GM23338 (cell line): Measurements from ENCODE around the gene COL21A1.

Experiments used
- EZH2 ChIP-seq: fragments of 200-600 bp; sonication (generic); IDR thresholded peaks from one replicate; pipeline ENCODE4 v1.8.0; 2017; ENCODE audit warnings: antibody characterized with exemption, mild to moderate bottlenecking, low read depth; ENCODE audit not compliant: unreplicated experiment
- EZH2phosphoT487 ChIP-seq: fragments of 200-600 bp; sonication (generic); IDR thresholded peaks from one replicate; pipeline ENCODE4 v1.8.1; 2018; ENCODE audit warnings: antibody characterized with exemption; ENCODE audit not compliant: unreplicated experiment
- JUNB ChIP-seq: IDR thresholded peaks from one replicate; pipeline ENCODE4 v1.6.1; 2016; ENCODE audit warnings: antibody characterized with exemption; ENCODE audit not compliant: unreplicated experiment
- POLR2AphosphoS5 ChIP-seq: IDR thresholded peaks from 2 replicates; pipeline ENCODE4 v1.6.1; 2016; ENCODE audit warnings: antibody characterized with exemption, low read depth
- ZNF331 ChIP-seq: fragments of 250-450 bp; sonication (Bioruptor Pico); IDR thresholded peaks from 2 replicates; pipeline ENCODE4 v1.5.0; 2020; ENCODE audit warnings: low read depth, mild to moderate bottlenecking, moderate library complexity
- TF ChIP-seq, protein P1 (sequence below), 2 experiments: fragments of 200-600 bp in 1 of 2; sonication (generic) in 1 of 2; conservative IDR thresholded peaks; 2 replicates each; pipeline versions ENCODE4 v1.5.1 to v1.6.1; 2016 to 2017; ENCODE audit warnings: antibody characterized with exemption in 2 of 2, low read depth in 2 of 2, mild to moderate bottlenecking in 2 of 2, moderate library complexity in 1 of 2
- TF ChIP-seq, protein P2 (sequence below): IDR thresholded peaks from one replicate; pipeline ENCODE4 v1.6.1; 2018; ENCODE audit warnings: antibody characterized with exemption; ENCODE audit not compliant: unreplicated experiment

DNA sequence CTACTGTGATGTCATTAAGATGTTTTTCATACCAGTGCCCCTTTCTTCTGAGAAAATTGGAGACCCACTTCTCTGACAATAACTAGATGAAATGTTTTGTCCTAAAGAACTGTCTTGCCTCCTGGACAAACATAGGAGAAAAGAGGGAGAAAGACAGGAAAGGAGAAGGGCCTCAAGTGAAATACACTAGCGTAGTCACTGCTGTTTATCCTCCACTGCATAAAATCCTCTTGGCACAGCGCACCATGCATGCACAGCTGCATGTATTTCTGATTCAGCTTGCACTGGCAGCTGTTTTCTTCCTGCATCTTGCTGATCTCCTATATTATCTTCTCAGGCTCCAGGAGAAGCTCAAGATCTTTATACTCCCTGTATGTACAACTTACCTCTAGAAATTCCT, 214.0 kb downstream of the COL21A1 start:
- TF ChIP-seq, protein P1, sequence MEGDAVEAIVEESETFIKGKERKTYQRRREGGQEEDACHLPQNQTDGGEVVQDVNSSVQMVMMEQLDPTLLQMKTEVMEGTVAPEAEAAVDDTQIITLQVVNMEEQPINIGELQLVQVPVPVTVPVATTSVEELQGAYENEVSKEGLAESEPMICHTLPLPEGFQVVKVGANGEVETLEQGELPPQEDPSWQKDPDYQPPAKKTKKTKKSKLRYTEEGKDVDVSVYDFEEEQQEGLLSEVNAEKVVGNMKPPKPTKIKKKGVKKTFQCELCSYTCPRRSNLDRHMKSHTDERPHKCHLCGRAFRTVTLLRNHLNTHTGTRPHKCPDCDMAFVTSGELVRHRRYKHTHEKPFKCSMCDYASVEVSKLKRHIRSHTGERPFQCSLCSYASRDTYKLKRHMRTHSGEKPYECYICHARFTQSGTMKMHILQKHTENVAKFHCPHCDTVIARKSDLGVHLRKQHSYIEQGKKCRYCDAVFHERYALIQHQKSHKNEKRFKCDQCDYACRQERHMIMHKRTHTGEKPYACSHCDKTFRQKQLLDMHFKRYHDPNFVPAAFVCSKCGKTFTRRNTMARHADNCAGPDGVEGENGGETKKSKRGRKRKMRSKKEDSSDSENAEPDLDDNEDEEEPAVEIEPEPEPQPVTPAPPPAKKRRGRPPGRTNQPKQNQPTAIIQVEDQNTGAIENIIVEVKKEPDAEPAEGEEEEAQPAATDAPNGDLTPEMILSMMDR (conservative IDR thresholded peaks at IDR 0.05; ENCODE audit: low read depth in 2 of 2) = no peak
- TF ChIP-seq EZH2phosphoT487 = no peak
- TF ChIP-seq EZH2 = no peak
- no peak for TF ChIP-seq POLR2AphosphoS5
- TF ChIP-seq, protein P2, sequence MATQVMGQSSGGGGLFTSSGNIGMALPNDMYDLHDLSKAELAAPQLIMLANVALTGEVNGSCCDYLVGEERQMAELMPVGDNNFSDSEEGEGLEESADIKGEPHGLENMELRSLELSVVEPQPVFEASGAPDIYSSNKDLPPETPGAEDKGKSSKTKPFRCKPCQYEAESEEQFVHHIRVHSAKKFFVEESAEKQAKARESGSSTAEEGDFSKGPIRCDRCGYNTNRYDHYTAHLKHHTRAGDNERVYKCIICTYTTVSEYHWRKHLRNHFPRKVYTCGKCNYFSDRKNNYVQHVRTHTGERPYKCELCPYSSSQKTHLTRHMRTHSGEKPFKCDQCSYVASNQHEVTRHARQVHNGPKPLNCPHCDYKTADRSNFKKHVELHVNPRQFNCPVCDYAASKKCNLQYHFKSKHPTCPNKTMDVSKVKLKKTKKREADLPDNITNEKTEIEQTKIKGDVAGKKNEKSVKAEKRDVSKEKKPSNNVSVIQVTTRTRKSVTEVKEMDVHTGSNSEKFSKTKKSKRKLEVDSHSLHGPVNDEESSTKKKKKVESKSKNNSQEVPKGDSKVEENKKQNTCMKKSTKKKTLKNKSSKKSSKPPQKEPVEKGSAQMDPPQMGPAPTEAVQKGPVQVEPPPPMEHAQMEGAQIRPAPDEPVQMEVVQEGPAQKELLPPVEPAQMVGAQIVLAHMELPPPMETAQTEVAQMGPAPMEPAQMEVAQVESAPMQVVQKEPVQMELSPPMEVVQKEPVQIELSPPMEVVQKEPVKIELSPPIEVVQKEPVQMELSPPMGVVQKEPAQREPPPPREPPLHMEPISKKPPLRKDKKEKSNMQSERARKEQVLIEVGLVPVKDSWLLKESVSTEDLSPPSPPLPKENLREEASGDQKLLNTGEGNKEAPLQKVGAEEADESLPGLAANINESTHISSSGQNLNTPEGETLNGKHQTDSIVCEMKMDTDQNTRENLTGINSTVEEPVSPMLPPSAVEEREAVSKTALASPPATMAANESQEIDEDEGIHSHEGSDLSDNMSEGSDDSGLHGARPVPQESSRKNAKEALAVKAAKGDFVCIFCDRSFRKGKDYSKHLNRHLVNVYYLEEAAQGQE = no peak
- no peak for TF ChIP-seq JUNB
- TF ChIP-seq ZNF331 (CRISPR knock-in tag) = no peak
